ENCODE data around the gene ACACB. TPM values are rescaled to one million over a fixed set of nuclear protein-coding genes. Genes with fewer than 3 reads are reported as not detected.

ACACB gene
- polyA plus RNA-seq, 2 of the 4 experiments (the other 2 are of a cell fraction) = 6.8 to 7.6 TPM

DNA sequence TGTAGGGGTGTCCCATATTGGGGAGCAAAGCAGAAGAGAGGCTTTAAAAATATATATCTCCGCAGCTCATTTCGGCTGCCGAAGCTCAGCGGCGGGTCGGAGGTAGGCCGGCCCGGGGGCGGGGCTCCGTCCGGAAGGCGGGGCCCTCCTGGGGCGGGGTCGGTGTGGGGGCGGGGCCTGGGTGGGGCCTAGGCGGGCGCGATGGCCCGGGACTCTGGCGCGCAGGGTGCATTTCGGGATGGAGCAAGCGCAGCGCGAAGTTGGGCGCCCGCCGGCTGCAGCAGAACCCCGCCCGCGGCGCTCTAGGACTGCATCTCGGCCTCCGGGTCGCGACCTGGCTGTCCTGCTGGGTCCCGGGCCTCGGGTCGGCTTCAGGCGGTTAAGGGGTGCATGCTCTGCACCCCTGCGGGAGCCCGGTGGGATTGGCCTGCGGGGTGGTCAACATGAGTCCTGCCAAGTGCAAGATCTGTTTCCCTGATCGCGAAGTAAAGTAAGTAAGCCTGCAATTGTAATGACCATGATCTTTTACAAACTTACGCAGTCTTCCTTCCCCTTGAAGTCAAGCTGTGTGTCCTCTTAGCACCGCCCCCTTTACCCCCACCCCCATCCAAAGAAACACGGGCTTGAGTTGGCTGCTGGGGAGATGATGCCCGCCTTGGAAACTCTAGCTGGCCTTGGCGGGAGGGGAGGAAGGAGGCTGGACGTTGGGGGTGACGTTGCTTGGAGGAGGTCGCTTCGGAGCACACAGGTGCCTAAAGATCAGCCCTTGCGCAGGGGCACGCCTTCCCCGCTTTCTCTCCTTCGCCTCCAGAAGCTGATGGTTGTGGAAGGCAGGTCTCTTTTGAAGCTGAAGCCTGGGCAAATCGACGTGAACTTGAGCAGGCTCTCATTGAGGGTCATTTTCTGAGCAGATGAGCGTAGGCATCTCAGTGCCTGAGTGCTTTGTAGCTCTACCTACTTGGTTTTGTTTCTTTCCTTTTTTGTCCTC lies 38.4 kb downstream of the ACACB start:
- peak overlapping the region; percentile 72 to 90 for H3K27ac ChIP-seq
- H3K4me3 ChIP-seq = peak overlapping the region; percentile 61
- H3K9me3 ChIP-seq = no peaks in the 10 kb centered on the region
- ATAC-seq = peak; percentile 91 to 96
- peak; percentile 28 for FAIRE-seq
- WGBS (ENCODE audit: missing lambda C conversion rate) = 2% methylated on average over 33 of the region's 61 CpGs
- peaks cover 6% of the 10 kb centered on the region; the same call in 2 of the 3 replicates for H3K4me1 ChIP-seq
- ChIA-PET CTCF (interaction anchor here (0.7 to 1.5 kb wide), 4 partner anchors 18 to 230 kb away, joined by 3 to 4 read pairs (median 3); no protein-coding TSS in a partner anchor), POLR2A (interaction anchor here (0.6 to 1.6 kb wide), 11 partner anchors 10 to 779 kb away, joined by 3 to 7 read pairs (median 3); partner anchors contain the start of gene ISCU)
- TF ChIP-seq JUN (IDR thresholded peaks at IDR 0.05) (peak in 1 of 2 experiments; percentile 71; a peak in 2 of 5 replicates), ZFP36 (IDR thresholded peaks at IDR 0.05; ENCODE audit: borderline replicate concordance, partially characterized antibody) (no peak), ESRRA (IDR thresholded peaks at IDR 0.05; ENCODE audit: borderline replicate concordance, low read length) (no peak), CHD2 (IDR thresholded peaks at IDR 0.05; ENCODE audit: low read length, partially characterized antibody) (no peak), PHF8 (IDR thresholded peaks at IDR 0.05; ENCODE audit: borderline replicate concordance, low read depth) (peak; percentile 74), POLR2A (IDR thresholded peaks at IDR 0.05; ENCODE audit: low read length) (peak; percentile 52), BCL3 (IDR thresholded peaks at IDR 0.05) (0 out of 3 replicates have a peak, but pooled peaks have one; percentile 39), CEBPB (IDR thresholded peaks at IDR 0.05) (no peak), HES2 (IDR thresholded peaks at IDR 0.05) (no peak), MYC (IDR thresholded peaks at IDR 0.05; ENCODE audit: borderline replicate concordance, low read length) (no peak), RAD21 (conservative IDR thresholded peaks at IDR 0.05 in 1 of 2, IDR thresholded peaks at IDR 0.05 in 1 of 2) (0 out of 5 replicates have a peak, but pooled peaks of 1 of the 2 experiments have one; percentile 24)
- TF ChIP-seq, protein P1, sequence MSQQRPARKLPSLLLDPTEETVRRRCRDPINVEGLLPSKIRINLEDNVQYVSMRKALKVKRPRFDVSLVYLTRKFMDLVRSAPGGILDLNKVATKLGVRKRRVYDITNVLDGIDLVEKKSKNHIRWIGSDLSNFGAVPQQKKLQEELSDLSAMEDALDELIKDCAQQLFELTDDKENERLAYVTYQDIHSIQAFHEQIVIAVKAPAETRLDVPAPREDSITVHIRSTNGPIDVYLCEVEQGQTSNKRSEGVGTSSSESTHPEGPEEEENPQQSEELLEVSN (IDR thresholded peaks at IDR 0.05; ENCODE audit: borderline replicate concordance, low read depth) = peak; percentile 48; the same call in 1 of the 2 replicates
- TF ChIP-seq, protein P2, sequence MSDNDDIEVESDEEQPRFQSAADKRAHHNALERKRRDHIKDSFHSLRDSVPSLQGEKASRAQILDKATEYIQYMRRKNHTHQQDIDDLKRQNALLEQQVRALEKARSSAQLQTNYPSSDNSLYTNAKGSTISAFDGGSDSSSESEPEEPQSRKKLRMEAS (IDR thresholded peaks at IDR 0.05) = no peak; the same call in 1 of the 2 replicates
- H3K4me2 ChIP-seq = peak overlapping the region; percentile 78
- peak; percentile 94 to 98 for DNase-seq (ENCODE audit: low read depth in 1 of 2, low spot score in 1 of 2)

GRCh38 chr12:109156036-109156435 lies 39.6 kb downstream of the ACACB start:
- peaks cover 6% of the 10 kb centered on the region; the same call in 2 of the 3 replicates for H3K4me1 ChIP-seq
- WGBS (ENCODE audit: missing lambda C conversion rate) = 89% methylated on average over 5 of the region's 5 CpGs
- no peaks in the 10 kb centered on the region for H3K9me3 ChIP-seq
- ATAC-seq (no peak), FAIRE-seq (no peak), DNase-seq (ENCODE audit: low read depth in 1 of 2, low spot score in 1 of 2) (no peak)
- CTCF ChIA-PET = no interaction called here
- POLR2A ChIA-PET = no interaction called here
- H3K4me3 ChIP-seq = no peak overlapping the region
- TF ChIP-seq JUNB (IDR thresholded peaks at IDR 0.05) = no peak
- no peak for TF ChIP-seq NFE2L2 (conservative IDR thresholded peaks at IDR 0.05; ENCODE audit: low read length)
- no peak for TF ChIP-seq HDAC2 (IDR thresholded peaks at IDR 0.05)
- TF ChIP-seq, protein P2 (IDR thresholded peaks at IDR 0.05) = no peak
- no peak for TF ChIP-seq PHF8 (IDR thresholded peaks at IDR 0.05; ENCODE audit: borderline replicate concordance, low read depth)
- no peak for TF ChIP-seq TP53 (CRISPR knock-in tag; IDR thresholded peaks at IDR 0.05)
- no peak for TF ChIP-seq ZNF302 (CRISPR knock-in tag; IDR thresholded peaks at IDR 0.05)
- TF ChIP-seq POLR2A (IDR thresholded peaks at IDR 0.05; ENCODE audit: low read length) = no peak
- H3K4me2 ChIP-seq = peak overlapping the region; percentile 78; the same call in 2 of the 3 replicates
- H3K27ac ChIP-seq = no peak overlapping the region

DNA sequence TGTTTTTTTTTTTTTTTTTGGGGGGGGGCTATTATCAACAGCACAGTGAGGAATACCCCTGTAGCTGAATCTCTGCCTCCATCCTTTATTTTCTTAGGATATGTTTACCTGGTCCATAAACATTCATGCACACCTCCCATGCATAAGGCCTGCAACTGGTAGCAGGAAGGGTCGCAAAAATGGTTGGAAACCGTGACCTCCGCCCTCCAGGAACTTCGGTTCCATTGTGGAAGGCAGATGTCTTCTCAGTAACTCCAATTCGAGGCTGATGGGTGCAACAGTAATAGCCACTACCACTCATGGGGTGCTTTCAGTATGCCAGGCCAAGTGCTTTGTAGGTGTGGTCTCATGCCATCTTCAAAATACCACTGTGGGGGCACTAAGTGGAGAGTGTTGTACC lies 40.2 kb downstream of the ACACB start:
- WGBS (ENCODE audit: missing lambda C conversion rate) = 87% methylated on average over 5 of the region's 5 CpGs

More for the DNA sequence above, 40.2 kb downstream of the ACACB start:
- POLR2A ChIA-PET = no interaction called here
- FAIRE-seq = no peak
- Histone ChIP-seq H3K4me3 (no peak overlapping the region), H3K27ac (no peak overlapping the region), H3K4me2 (no peak overlapping the region), H3K9me3 (no peaks in the 10 kb centered on the region), H3K4me1 (peaks cover 6% of the 10 kb centered on the region; the same call in 2 of the 3 replicates)
- CTCF ChIA-PET = interaction anchor here (0.6 kb wide), 1 partner anchor 25 kb away, joined by 3 read pairs; no protein-coding TSS in a partner anchor
- no peak for DNase-seq (ENCODE audit: low read depth in 1 of 2, low spot score in 1 of 2)
- no peak for TF ChIP-seq RARB (CRISPR knock-in tag; IDR thresholded peaks at IDR 0.05)
- no peak for TF ChIP-seq MAFK (IDR thresholded peaks at IDR 0.05; ENCODE audit: partially characterized antibody)
- no peak for TF ChIP-seq BHLHE40 (IDR thresholded peaks at IDR 0.05; ENCODE audit: low read depth, low read length)
- no peak for TF ChIP-seq RCOR1 (IDR thresholded peaks at IDR 0.05; ENCODE audit: low read depth, low read length)
- no peak for TF ChIP-seq CBX2 (IDR thresholded peaks at IDR 0.05; ENCODE audit: borderline replicate concordance, low read depth)
- TF ChIP-seq, protein P3, sequence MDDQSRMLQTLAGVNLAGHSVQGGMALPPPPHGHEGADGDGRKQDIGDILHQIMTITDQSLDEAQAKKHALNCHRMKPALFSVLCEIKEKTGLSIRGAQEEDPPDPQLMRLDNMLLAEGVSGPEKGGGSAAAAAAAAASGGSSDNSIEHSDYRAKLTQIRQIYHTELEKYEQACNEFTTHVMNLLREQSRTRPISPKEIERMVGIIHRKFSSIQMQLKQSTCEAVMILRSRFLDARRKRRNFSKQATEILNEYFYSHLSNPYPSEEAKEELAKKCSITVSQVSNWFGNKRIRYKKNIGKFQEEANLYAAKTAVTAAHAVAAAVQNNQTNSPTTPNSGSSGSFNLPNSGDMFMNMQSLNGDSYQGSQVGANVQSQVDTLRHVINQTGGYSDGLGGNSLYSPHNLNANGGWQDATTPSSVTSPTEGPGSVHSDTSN (IDR thresholded peaks at IDR 0.05) = no peak
- TF ChIP-seq SMC3 (IDR thresholded peaks at IDR 0.05) = no peak
- no peak for TF ChIP-seq JUN (IDR thresholded peaks at IDR 0.05)
- TF ChIP-seq HES2 (IDR thresholded peaks at IDR 0.05) = no peak
- no peak for TF ChIP-seq FOSB (CRISPR knock-in tag; IDR thresholded peaks at IDR 0.05)
- no peak for ATAC-seq
